Measurements from ENCODE around the gene SLC22A17.

The SLC22A17 gene

DNA sequence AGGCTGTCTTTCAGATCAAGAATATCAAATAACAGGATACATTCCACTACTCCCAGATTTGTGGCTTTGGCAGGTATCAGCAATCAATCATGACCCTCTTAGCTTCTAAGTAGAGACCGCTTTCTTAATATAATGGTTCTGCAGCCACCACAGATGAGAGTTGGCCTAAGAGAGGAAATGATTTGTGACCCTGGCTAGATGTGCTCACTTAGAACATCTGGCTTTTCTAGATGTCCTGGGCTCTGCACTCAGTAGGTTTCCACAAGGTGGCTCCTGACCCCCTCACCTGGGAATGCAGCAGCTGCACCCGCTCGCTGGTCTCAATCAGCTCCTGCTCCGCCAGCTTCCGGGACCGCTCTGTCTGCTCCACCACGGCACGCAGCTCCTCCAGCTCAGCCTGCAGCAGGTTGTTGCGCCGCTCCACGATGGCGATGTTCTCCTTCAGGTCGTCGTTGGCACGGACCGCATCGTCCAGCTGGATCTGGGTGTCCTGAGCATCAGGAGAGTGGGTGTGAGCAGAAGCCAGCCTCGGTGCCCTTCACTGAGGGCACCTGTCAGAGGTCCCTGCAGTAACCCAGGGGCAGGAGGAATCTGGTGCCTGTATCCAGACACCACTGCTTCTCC, 33.1 kb upstream of the SLC22A17 start:
- H3K4me3 ChIP-seq (ENCODE audit: low read length), result no peak overlapping the region
- DNase-seq (ENCODE audit: low read depth), result no peak
- no peak for TF ChIP-seq CTCF (conservative IDR thresholded peaks at IDR 0.05; ENCODE audit: low read length)

GRCh38 chr14:23385244-23385641, 32.6 kb upstream of the SLC22A17 start:
- no peak for TF ChIP-seq CTCF (conservative IDR thresholded peaks at IDR 0.05; ENCODE audit: low read length)
- no peak for DNase-seq (ENCODE audit: low read depth)
- H3K4me3 ChIP-seq (ENCODE audit: low read length), result no peak overlapping the region

- TF ChIP-seq CTCF (conservative IDR thresholded peaks at IDR 0.05; ENCODE audit: low read length), result no peak
- no peak for DNase-seq (ENCODE audit: low read depth)
- no peak overlapping the region for H3K4me3 ChIP-seq (ENCODE audit: low read length)
Observed at GRCh38 chr14:23384364-23385080, 31.8 kb upstream of the SLC22A17 start.

DNA sequence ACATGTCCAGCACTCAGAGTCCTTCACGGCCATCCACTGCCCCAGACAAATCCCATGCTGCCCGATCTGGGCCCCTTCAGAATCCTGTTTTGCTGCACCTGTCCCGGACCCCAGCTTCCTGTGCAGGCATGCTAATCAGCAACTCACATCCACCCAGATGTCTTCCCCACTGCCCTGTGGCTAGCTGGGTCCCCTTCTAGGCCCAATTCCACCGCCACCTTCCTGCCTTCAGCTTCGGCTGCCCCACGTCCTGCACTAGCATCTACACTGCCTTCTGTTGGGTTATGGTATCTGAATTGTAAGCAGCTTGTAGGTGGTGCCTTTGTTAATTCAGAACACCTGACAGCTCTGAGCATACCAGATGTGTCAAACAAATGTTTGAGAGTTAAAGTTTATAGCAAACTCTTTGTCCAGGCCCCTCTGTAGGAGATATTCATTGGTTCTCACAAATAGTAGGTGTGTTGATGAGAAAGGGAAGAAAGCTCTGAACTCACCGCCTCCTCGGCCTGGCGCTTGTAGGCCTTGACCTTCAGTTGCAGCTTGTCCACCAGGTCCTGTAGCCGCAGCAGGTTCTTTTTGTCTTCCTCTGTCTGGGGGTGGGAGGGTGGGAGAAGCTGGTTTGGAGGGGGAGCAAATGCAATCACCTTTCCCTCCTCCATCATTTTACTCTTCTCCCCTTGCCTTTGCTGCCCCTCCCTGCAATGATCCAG, 30.2 kb upstream of the SLC22A17 start:
- no peak for DNase-seq (ENCODE audit: low read depth)
- no peak overlapping the region for H3K4me3 ChIP-seq (ENCODE audit: low read length)
- no peak for TF ChIP-seq CTCF (conservative IDR thresholded peaks at IDR 0.05; ENCODE audit: low read length)

GRCh38 chr14:23382276-23382675, 29.6 kb upstream of the SLC22A17 start:
- TF ChIP-seq CTCF (conservative IDR thresholded peaks at IDR 0.05; ENCODE audit: low read length), result no peak
- H3K4me3 ChIP-seq (ENCODE audit: low read length), result no peak overlapping the region
- no peak for DNase-seq (ENCODE audit: low read depth)

- no peak overlapping the region for H3K4me3 ChIP-seq (ENCODE audit: low read length)
- TF ChIP-seq CTCF (conservative IDR thresholded peaks at IDR 0.05; ENCODE audit: low read length), result no peak
- DNase-seq (ENCODE audit: low read depth), result no peak
Observed at GRCh38 chr14:23381871-23382270, 29.2 kb upstream of the SLC22A17 start.

Measured in AG10803 (cell line).